GM12865 (cell line): ENCODE data around the gene ZSCAN10.

Source experiments
- DNase-seq: peaks from one replicate; pipeline ENCODE4 v3.0.0; 2010; ENCODE audit warnings: low read depth
- H3K4me3 ChIP-seq: 2 replicates; pipeline ENCODE4 v1.5.1; 2011; ENCODE audit warnings: mild to moderate bottlenecking, low read depth, low read length, control low read depth
- TF ChIP-seq, protein P1 (sequence below): IDR thresholded peaks from 2 replicates; pipeline ENCODE4 v1.5.1; 2011; ENCODE audit warnings: low read length, control low read depth, low read depth, inconsistent platforms; ENCODE audit not compliant: insufficient read depth; ENCODE audit errors: missing control alignments

ZSCAN10 gene

DNA sequence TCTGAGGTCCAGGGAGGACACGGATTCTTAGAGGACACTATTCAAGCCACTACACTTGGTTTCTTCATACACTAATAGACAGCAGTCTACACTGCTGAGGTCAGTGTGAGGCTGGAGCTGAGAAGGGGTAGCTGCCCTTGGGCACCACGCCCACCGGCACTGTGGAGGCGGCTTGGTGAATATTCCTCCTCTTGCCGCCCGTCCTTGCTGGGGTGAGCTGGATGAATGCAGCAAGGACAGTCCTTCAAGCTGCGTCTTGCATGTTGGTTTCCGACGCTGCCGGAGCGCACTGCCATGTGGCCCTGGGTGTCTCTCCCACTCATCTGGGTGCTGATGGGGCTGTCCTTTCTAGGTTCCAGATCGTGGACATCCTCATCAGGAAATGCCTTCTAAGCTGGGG is 15.9 kb upstream of the ZSCAN10 start:
- TF ChIP-seq, protein P1, sequence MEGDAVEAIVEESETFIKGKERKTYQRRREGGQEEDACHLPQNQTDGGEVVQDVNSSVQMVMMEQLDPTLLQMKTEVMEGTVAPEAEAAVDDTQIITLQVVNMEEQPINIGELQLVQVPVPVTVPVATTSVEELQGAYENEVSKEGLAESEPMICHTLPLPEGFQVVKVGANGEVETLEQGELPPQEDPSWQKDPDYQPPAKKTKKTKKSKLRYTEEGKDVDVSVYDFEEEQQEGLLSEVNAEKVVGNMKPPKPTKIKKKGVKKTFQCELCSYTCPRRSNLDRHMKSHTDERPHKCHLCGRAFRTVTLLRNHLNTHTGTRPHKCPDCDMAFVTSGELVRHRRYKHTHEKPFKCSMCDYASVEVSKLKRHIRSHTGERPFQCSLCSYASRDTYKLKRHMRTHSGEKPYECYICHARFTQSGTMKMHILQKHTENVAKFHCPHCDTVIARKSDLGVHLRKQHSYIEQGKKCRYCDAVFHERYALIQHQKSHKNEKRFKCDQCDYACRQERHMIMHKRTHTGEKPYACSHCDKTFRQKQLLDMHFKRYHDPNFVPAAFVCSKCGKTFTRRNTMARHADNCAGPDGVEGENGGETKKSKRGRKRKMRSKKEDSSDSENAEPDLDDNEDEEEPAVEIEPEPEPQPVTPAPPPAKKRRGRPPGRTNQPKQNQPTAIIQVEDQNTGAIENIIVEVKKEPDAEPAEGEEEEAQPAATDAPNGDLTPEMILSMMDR: no peak
- no peak for DNase-seq
- H3K4me3 ChIP-seq: no peak overlapping the region

DNA sequence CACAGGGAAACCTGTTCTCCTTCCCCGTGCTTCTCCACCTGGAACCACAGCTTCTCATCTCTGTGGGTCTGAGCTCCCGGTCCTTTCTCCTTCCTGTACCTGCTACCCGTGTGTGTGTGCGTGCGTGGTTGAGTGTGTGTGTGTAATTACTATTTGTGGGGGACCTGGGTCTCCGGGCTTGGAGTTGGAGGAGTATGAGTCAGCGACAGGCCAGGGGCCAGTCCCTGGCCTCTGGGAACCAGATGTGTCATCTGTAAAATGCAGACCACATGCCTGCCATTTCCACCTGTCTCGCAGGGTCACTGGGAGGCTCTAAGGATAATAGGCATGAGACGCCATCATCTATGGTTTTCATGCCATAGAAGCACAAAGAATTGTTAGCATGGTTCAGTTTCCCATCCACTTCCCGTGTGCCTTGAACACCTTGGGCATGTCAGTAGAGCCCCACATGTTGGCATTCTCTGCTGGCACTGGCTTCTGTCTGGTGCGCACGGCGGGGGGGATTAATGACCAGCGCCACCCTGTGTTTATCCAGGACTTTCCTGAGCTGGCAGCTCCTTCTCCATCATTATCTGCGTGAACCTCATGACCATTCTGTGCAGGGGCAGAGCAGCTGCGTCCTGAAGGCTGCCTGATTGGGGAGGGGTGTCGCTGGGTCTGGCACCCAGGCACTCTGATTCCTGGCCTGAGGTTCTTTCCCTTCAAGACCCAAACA is 14.8 kb upstream of the ZSCAN10 start:
- no peak for DNase-seq
- TF ChIP-seq, protein P1: no peak
- no peak overlapping the region for H3K4me3 ChIP-seq

DNA sequence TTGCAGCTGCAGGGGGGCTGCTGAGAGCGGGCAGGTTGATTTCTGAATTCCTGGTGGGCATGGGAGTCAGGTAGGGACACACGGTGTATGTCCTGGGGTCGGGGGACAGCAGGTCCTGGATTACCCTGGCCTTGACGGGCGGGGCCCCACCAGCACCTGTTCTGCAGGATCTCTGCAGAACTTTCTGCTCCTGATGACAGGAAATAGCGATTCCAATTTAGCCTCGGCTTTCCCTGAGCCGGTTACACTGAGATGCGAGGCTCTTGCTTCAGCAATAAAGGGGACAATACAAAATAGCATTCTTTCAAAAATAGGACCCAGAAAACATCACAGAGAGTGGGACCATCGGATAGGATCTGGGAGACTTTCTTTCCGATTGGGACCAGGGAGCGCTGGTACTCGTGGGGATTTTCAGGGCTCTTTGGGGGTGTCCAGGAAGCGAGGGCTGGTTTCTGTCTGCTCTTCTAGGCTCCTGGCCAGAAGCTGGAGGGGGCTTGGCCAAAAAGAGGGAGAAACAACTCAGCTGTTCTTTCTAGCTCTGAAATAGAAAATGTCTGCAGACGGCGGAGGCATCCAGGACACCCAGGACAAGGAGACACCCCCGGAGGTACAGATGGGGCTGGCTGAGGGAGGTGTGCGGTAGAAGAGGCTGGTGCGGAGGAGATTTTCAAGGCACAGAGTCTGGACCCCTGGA is 13.9 kb upstream of the ZSCAN10 start:
- TF ChIP-seq, protein P1: no peak
- DNase-seq: no peak
- peak overlapping the region; percentile 50 for H3K4me3 ChIP-seq

DNA sequence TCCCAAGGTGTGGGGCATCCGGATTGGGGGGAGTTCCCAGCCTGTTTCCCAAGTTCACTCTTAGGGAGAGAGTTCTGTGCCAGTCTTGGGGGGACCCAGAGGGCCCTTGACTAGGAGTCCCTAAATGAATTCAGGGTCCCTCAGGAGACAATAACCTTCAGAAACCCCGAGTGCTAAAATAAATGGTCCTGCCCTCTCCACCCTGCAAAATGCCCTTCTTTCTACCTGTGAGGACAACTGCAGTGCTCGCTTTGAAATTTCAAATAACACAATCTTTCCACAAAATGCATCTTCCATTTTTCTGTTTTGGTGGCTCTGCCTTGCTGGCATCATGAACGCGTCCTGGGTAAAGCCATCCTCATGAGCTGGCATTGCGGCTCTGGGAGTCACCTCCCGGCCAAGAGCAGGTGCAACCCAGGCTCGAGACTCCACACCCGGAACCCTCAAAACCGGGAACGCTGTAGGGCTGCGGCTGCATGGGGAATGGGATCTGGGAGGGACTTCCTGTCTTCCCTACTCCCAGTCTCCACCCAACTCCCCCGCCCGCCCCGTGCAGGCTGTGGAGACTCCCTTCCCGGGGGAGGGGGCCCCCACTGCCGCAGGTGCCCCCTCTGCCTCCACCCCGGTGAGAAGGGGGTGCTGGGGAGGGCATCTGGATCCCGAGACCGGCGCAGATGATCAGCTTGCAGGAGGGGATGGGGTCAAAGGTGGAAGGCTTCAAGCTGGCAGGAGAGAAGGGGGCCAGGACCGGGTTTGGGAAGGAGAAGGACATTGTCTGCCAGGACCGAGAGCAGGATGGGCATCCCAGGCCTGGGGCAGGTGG is 13.2 kb upstream of the ZSCAN10 start, which contains the start of gene ZNF205:
ZNF205 (plus strand) TSS at position 529 of the 823 bp plus-strand sequence. CDS start 845 bp downstream, outside the sequence.
- TF ChIP-seq, protein P1: no peak
- peak; percentile 25 for DNase-seq
- H3K4me3 ChIP-seq: peak within 1 kb of the TSS; percentile 50

DNA sequence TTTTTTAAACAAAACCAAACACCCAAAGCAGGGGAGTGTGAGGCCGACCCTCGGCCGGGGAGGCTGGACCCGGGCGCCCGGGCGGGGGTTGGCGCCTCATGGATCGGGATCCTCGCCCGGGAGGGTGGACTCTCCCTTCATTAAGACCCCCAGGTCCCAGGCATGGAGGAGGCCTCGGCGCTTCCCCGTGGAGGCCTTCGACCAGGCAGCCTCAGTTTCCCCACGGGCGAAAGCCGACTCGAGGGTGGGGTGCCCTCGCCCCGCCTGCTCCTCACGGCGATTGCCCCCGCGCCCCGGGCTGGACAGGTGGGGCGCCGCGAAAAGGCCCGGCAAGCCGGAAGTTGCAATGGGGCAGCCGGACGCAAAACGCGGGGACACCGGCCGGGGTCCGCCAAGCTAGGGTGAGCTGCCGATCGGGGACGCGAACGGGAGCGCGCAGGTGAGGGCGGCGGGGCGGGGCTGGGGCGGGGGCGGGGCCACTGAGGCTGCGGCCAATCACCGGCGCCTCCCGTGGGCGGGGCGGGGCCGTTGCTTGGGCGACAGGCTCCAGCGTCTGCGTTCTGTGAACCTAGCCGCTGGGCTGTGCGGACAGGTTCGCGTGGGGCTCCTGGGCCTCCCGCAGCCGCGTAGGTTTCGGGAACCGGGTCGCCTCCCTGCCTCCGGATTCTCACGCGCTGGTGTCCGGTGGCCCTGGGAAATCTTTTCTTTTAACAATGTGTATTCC is 7.3 kb upstream of the ZSCAN10 start:
- H3K4me3 ChIP-seq: peak overlapping the region; percentile 80
- TF ChIP-seq, protein P1: no peak
- DNase-seq: peak; percentile 97

DNA sequence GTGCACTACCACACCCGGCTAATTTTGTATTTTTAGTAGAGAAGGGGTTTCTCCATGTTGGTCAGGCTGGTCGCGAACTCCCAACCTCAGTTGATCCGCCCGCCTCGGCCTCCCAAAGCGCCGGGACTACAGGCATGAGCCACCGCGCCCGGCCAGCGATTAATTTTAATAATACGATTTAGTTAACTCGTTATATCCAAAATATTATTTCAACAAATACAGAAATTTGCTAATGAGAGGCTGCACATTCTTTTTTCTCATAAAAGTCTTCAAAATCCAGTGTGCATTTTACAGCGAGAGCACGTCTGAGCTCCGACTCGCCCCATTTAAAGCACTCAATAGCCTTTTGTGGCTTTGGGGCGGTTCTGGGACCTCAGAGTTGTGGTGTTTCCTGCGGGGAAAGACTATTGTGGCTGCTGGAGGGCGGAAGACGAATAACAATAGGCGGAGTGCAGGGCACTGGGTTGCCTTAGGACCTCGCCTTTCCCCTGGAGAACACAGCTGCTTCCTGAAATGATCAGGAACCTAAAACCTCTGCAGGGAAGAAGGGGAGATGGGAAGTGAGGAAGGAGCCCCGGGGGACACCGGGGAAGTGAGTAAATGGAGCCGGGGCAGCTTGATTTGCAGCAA is 2.9 kb upstream of the ZSCAN10 start:
- no peak for DNase-seq

More for the DNA sequence above, 2.9 kb upstream of the ZSCAN10 start:
- TF ChIP-seq, protein P1: no peak
- H3K4me3 ChIP-seq: no peak overlapping the region
